ENCODE data around the gene VASP. TPM values are rescaled to one million over a fixed set of nuclear protein-coding genes. Genes with fewer than 3 reads are reported as not detected.

VASP gene
- 10 to 100 TPM; 52.7 to 57.9 TPM for total RNA-seq
- 37.7 TPM for polyA plus RNA-seq (ENCODE audit: insufficient read depth, low read depth, low replicate concordance)
- long read RNA-seq, donor 1, partial matches to known transcripts, result 6 of 10 reads
- long read RNA-seq, donor 1, other reads (novel, unspliced or antisense), result 0 of 10 reads
- long read RNA-seq, donor 2, partial matches to known transcripts, result 7 of 9 reads
- long read RNA-seq, donor 2, other reads (novel, unspliced or antisense), result 0 of 9 reads

DNA sequence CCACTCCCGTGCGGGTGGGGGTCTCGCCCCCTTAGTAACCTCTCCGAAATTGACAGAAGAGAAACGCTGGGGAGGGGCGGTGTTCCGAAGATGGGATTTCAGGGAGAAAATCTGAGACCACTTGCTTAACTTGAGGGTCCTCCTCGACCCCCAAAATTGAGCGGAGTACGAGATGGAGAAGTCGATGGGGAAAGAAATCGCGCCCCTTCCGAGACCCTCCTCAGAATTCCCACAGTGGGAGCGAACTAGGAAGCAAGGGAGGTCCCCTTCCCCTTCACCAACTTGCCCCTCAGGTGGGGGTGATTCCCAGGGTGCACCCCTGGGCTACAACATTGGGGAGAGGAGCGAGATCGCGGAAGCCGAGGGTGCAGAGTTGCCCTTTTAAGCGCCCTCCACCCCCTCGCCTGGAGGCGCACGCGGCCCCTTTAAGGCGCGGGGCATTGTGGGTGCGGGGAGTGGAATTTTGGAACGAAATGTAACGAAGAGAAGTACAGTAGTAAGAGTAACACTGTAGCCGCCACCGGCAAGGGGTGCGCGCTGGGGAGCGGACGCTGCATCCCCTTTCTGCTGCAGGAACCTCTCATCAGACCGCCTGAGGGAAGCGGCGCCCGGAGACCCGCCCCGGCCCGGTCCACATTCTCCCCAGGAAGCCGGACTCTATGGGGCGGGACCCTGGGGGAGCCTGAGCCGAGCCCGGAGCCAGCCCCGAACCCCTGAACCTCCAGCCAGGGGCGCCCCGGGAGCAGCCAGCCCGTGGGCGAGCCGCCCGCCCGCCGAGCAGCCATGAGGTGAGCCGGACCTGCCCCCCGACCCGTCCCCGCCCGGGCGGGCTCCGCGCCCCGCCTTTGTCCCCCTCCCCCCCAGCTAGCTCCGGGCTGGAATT lies at the start of gene VASP:
Gene VASP, plus strand, starts transcription at position 491 of the 883 bp plus-strand sequence. Its CDS starts 293 bp downstream, at position 784.
- intact Hi-C loops (cut with DNase I; ENCODE audit: low total_unique reads), result loop anchor here (5.0 kb wide), 1 partner anchor 75 kb away; the partner anchor contains the start of gene OPA3
- Histone ChIP-seq H3K27ac (peak within 1 kb of the TSS; percentile 79 to 93), H3K4me1 (peaks cover 19% of the 10 kb centered on the region), H3K9me3 (no peaks in the 10 kb centered on the region), H3K4me3 (peak within 1 kb of the TSS; percentile 86 to 97), H3K36me3 (ENCODE audit: low read depth, missing control alignments) (no peaks in the 10 kb centered on the region), H3K27me3 (no peaks in the 10 kb centered on the region)
- TF ChIP-seq CTCF (IDR thresholded peaks at IDR 0.05) (peak in 1 of 3 experiments; percentile 19), POLR2A (IDR thresholded peaks at IDR 0.05) (peak; percentile 45)
- WGBS, 2 donors, result 0 to 1% methylated on average over 21 to 45 of the region's 65 CpGs
- peak; percentile 95 for DNase-seq

GRCh38 chr19:45457776-45458175 lies 49.5 kb upstream of the VASP start:
- no peak for TF ChIP-seq CTCF (IDR thresholded peaks at IDR 0.05)
- no peak for TF ChIP-seq POLR2A (IDR thresholded peaks at IDR 0.05)
- H3K4me3 ChIP-seq, result no peak overlapping the region
- DNase-seq, result no peak

GRCh38 chr19:45460807-45461347 lies 46.4 kb upstream of the VASP start:
- Histone ChIP-seq H3K27me3 (no peaks in the 10 kb centered on the region), H3K4me1 (peaks cover 3% of the 10 kb centered on the region), H3K9me3 (no peaks in the 10 kb centered on the region), H3K4me3 (no peak overlapping the region), H3K27ac (no peak overlapping the region), H3K36me3 (ENCODE audit: low read depth, missing control alignments) (no peaks in the 10 kb centered on the region)
- TF ChIP-seq CTCF (IDR thresholded peaks at IDR 0.05) (no peak), POLR2A (IDR thresholded peaks at IDR 0.05) (no peak)
- DNase-seq, result no peak
- intact Hi-C loops (cut with DNase I; ENCODE audit: low total_unique reads), result no loop called here
- WGBS, 2 donors, result 61 to 67% methylated on average over 6 to 8 of the region's 8 CpGs

More at GRCh38 chr19:45457776-45458175, 49.5 kb upstream of the VASP start:
- Histone ChIP-seq H3K27me3 (no peaks in the 10 kb centered on the region), H3K36me3 (ENCODE audit: low read depth, missing control alignments) (no peaks in the 10 kb centered on the region), H3K27ac (no peak overlapping the region), H3K9me3 (no peaks in the 10 kb centered on the region), H3K4me1 (peaks cover 10% of the 10 kb centered on the region)
- intact Hi-C loops (cut with DNase I; ENCODE audit: low total_unique reads), result no loop called here

DNA sequence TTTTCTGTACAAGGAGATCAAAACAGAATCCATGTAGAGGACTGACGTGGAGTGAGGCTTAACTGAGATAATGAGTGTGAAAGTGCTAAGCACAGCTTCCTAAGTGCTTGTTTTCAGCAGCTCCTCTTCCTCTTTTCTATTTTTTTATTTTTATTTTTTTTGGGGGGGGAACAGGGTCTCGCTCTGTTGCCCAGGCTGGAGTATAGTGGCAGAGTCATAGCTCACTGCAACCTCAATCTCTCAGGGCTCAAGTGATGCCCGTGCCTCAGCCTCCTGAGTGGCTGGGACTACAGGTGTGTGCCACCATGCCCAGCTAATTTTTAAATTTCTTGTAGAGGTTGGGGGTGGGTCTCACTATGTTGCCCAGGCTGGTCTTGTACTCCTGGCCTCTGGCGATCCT lies 45.1 kb upstream of the VASP start:
- intact Hi-C loops (cut with DNase I; ENCODE audit: low total_unique reads), result no loop called here
- TF ChIP-seq CTCF (IDR thresholded peaks at IDR 0.05) (no peak), POLR2A (IDR thresholded peaks at IDR 0.05) (no peak)
- Histone ChIP-seq H3K27ac (no peak overlapping the region), H3K9me3 (no peaks in the 10 kb centered on the region), H3K36me3 (ENCODE audit: low read depth, missing control alignments) (no peaks in the 10 kb centered on the region), H3K4me1 (no peaks in the 10 kb centered on the region), H3K4me3 (no peak overlapping the region), H3K27me3 (no peaks in the 10 kb centered on the region)
- no peak for DNase-seq
- WGBS, 2 donors, result 76 to 78% methylated on average over 4 of the region's 4 CpGs

All from testis (tissue), 5 donors.